Adrenal gland (tissue), 5 donors: Measurements from ENCODE around the gene SYNE2.

ENCODE experiments used
- POLR2A ChIP-seq, 2 donors: fragments of 450-650 bp; IDR thresholded peaks; one replicate each; pipeline ENCODE4 v1.6.1; 2017; ENCODE audit warnings: antibody characterized with exemption in 2 of 2, mild to moderate bottlenecking in 2 of 2, moderate library complexity in 1 of 2
- TF ChIP-seq, protein P1 (sequence below), 6 experiments: fragments of 450-650 bp in 4 of 6; fragments of 200-600 bp in 2 of 6; sonication (generic) in 1 of 6; IDR thresholded peaks; 1 replicate in 5 of 6; 2 replicates in 1 of 6; pipeline versions ENCODE4 v1.5.1 to v1.8.0; 2016 to 2021; ENCODE audit warnings: antibody characterized with exemption in 6 of 6, mild to moderate bottlenecking in 2 of 6, moderate library complexity in 1 of 6
- donor health status: DM: no; HTN: no; CAD: no.

DNA sequence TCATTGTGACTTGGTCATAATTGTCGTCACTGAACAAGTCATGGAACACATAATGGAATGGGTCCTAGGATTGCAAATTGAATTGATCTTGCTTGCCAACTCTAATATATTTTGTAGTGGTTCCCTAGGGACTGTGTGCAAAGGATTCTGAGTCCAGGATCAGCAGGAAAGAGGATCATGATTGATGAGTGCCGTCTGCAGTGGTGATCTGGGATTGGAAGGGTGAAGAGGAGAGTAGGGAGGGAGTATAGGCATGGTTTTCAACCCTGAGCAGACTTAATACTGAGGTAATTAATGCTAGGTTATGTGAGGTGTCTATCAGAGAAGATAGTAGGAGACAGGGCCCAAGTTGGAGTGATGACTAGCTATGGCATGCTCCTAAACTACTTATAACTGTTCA lies 272.5 kb downstream of the SYNE2 start:
- TF ChIP-seq, protein P1, sequence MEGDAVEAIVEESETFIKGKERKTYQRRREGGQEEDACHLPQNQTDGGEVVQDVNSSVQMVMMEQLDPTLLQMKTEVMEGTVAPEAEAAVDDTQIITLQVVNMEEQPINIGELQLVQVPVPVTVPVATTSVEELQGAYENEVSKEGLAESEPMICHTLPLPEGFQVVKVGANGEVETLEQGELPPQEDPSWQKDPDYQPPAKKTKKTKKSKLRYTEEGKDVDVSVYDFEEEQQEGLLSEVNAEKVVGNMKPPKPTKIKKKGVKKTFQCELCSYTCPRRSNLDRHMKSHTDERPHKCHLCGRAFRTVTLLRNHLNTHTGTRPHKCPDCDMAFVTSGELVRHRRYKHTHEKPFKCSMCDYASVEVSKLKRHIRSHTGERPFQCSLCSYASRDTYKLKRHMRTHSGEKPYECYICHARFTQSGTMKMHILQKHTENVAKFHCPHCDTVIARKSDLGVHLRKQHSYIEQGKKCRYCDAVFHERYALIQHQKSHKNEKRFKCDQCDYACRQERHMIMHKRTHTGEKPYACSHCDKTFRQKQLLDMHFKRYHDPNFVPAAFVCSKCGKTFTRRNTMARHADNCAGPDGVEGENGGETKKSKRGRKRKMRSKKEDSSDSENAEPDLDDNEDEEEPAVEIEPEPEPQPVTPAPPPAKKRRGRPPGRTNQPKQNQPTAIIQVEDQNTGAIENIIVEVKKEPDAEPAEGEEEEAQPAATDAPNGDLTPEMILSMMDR (IDR thresholded peaks at IDR 0.05), result no peak
- no peak for TF ChIP-seq POLR2A (IDR thresholded peaks at IDR 0.05)
